Measurements from ENCODE around the gene TUBA3E. TPM values are rescaled to one million over a fixed set of nuclear protein-coding genes. Genes with fewer than 3 reads are reported as not detected.
"Not testable (repeated sequence)": the region's sequence is repeated elsewhere in the genome, so short reads cannot be mapped to it uniquely, and the experiment has no call there.

TUBA3E gene
- total and polyA plus RNA-seq, 8 donors, result not detected

- H3K27ac ChIP-seq, result no peak overlapping the region
- H3K9me3 ChIP-seq, result no peaks in the 10 kb centered on the region
- TF ChIP-seq POLR2A (IDR thresholded peaks at IDR 0.05) (no peak), CTCF (IDR thresholded peaks at IDR 0.05) (no peak), EP300 (IDR thresholded peaks at IDR 0.05) (no peak)
- peaks cover 49 to 100% (median 99%) of the 10 kb centered on the region in 4 donors for H3K36me3 ChIP-seq
- 84 to 94% (median 90%) methylated on average over 7 of the region's 7 CpGs for WGBS, 5 donors
- no peak for DNase-seq
- H3K4me3 ChIP-seq, result no peak overlapping the region
- intact Hi-C loops (cut with DNase I; ENCODE audit: low total_unique reads), result no loop called here
- H3K27me3 ChIP-seq, result no peaks in the 10 kb centered on the region
- no peaks in the 10 kb centered on the region for H3K4me1 ChIP-seq
These were observed 28.3 kb downstream of the TUBA3E start for GRCh38 chr2:130169896-130170295.

GRCh38 chr2:130169163-130169562 lies 29.1 kb downstream of the TUBA3E start:
- intact Hi-C loops (cut with DNase I; ENCODE audit: low total_unique reads); H3K4me3 ChIP-seq; H3K27me3 ChIP-seq; H3K27ac ChIP-seq; DNase-seq; H3K4me1 ChIP-seq; H3K9me3 ChIP-seq: not testable (repeated sequence)
- WGBS, 5 donors, result 82 to 96% (median 91%) methylated on average over 3 of the region's 3 CpGs
- H3K36me3 ChIP-seq, result peaks cover 50 to 100% (median 99%) of the 10 kb centered on the region in 4 donors

GRCh38 chr2:130166611-130167010 lies 31.6 kb downstream of the TUBA3E start:
- WGBS, 5 donors, result 76 to 90% (median 85%) methylated on average over 3 of the region's 3 CpGs
- H3K9me3 ChIP-seq; DNase-seq; intact Hi-C loops (cut with DNase I; ENCODE audit: low total_unique reads); H3K27ac ChIP-seq; H3K27me3 ChIP-seq; H3K4me3 ChIP-seq; H3K4me1 ChIP-seq: not testable (repeated sequence)
- H3K36me3 ChIP-seq, result peaks cover 53 to 99% (median 96%) of the 10 kb centered on the region in 4 donors

- H3K27ac ChIP-seq, result no peak overlapping the region
- no peaks in the 10 kb centered on the region for H3K27me3 ChIP-seq
- H3K4me3 ChIP-seq, result no peak overlapping the region
- WGBS, 5 donors, result 93 to 96% (median 95%) methylated on average over 8 of the region's 8 CpGs
- intact Hi-C loops (cut with DNase I; ENCODE audit: low total_unique reads), result no loop called here
- no peaks in the 10 kb centered on the region for H3K9me3 ChIP-seq
- no peaks in the 10 kb centered on the region for H3K4me1 ChIP-seq
- DNase-seq, result no peak
- H3K36me3 ChIP-seq, result peaks cover 51 to 98% (median 94%) of the 10 kb centered on the region in 4 donors
- TF ChIP-seq EP300 (IDR thresholded peaks at IDR 0.05) (no peak), CTCF (IDR thresholded peaks at IDR 0.05) (no peak), POLR2A (IDR thresholded peaks at IDR 0.05) (no peak), POLR2AphosphoS5 (IDR thresholded peaks at IDR 0.05) (no peak)
These were observed 32.8 kb downstream of the TUBA3E start for GRCh38 chr2:130165293-130166016.

- H3K36me3 ChIP-seq, result peaks cover 52 to 98% (median 93%) of the 10 kb centered on the region in 4 donors
- DNase-seq, result no peak
- H3K27ac ChIP-seq, result no peak overlapping the region
These were observed 35.3 kb downstream of the TUBA3E start for GRCh38 chr2:130162968-130163367.

GRCh38 chr2:130162486-130162885 lies 35.8 kb downstream of the TUBA3E start:
- H3K27me3 ChIP-seq; H3K9me3 ChIP-seq; intact Hi-C loops (cut with DNase I; ENCODE audit: low total_unique reads); H3K27ac ChIP-seq; H3K4me3 ChIP-seq; DNase-seq; H3K4me1 ChIP-seq: not testable (repeated sequence)
- 93 to 97% (median 96%) methylated on average over 5 to 7 of the region's 7 CpGs for WGBS, 5 donors
- peaks cover 47 to 97% (median 91%) of the 10 kb centered on the region in 4 donors for H3K36me3 ChIP-seq

More at GRCh38 chr2:130162968-130163367, 35.3 kb downstream of the TUBA3E start:
- Histone ChIP-seq H3K27me3 (no peaks in the 10 kb centered on the region), H3K9me3 (no peaks in the 10 kb centered on the region), H3K4me3 (no peak overlapping the region), H3K4me1 (no peaks in the 10 kb centered on the region)
- WGBS, 5 donors, result 93 to 98% (median 94%) methylated on average over 8 to 9 of the region's 9 CpGs
- intact Hi-C loops (cut with DNase I; ENCODE audit: low total_unique reads), result no loop called here
- no peak for TF ChIP-seq POLR2AphosphoS5 (IDR thresholded peaks at IDR 0.05)
- TF ChIP-seq EP300 (IDR thresholded peaks at IDR 0.05), result no peak
- no peak for TF ChIP-seq POLR2A (IDR thresholded peaks at IDR 0.05)
- no peak for TF ChIP-seq CTCF (IDR thresholded peaks at IDR 0.05)

GRCh38 chr2:130160838-130161705 lies 37.2 kb downstream of the TUBA3E start:
- DNase-seq; H3K9me3 ChIP-seq; intact Hi-C loops (cut with DNase I; ENCODE audit: low total_unique reads); H3K27me3 ChIP-seq; H3K27ac ChIP-seq; H3K4me1 ChIP-seq; H3K4me3 ChIP-seq: not testable (repeated sequence)
- 81 to 85% (median 83%) methylated on average over 18 to 25 of the region's 25 CpGs for WGBS, 5 donors
- peaks cover 35 to 86% (median 79%) of the 10 kb centered on the region in 4 donors for H3K36me3 ChIP-seq
